Ishikawa (cell line): ENCODE results near the gene GAA.

ENCODE experiments used
- CEBPB ChIP-seq: IDR thresholded peaks from 2 replicates; pipeline ENCODE4 v1.6.1; 2012
- CREB1 ChIP-seq: IDR thresholded peaks from 2 replicates; pipeline ENCODE4 v1.6.1; 2012; ENCODE audit warnings: low read depth
- EGR1 ChIP-seq: IDR thresholded peaks from 2 replicates; pipeline ENCODE4 v1.6.1; 2012
- EP300 ChIP-seq: IDR thresholded peaks from 2 replicates; pipeline ENCODE4 v1.6.1; 2012; ENCODE audit warnings: borderline replicate concordance
- FOXM1 ChIP-seq: IDR thresholded peaks from 2 replicates; pipeline ENCODE4 v1.6.1; 2012; ENCODE audit warnings: low read depth, borderline replicate concordance
- NFIC ChIP-seq: IDR thresholded peaks from 2 replicates; pipeline ENCODE4 v1.6.1; 2012
- RAD21 ChIP-seq: IDR thresholded peaks from 2 replicates; pipeline ENCODE4 v1.6.1; 2012; ENCODE audit warnings: low read depth
- TAF1 ChIP-seq: IDR thresholded peaks from 2 replicates; pipeline ENCODE4 v1.6.1; 2012; ENCODE audit warnings: low read depth, mild to moderate bottlenecking
- TCF12 ChIP-seq: IDR thresholded peaks from 2 replicates; pipeline ENCODE4 v1.6.1; 2012; ENCODE audit warnings: low read depth
- TEAD4 ChIP-seq: IDR thresholded peaks from 2 replicates; pipeline ENCODE4 v1.6.1; 2012
- YY1 ChIP-seq: IDR thresholded peaks from 2 replicates; pipeline ENCODE4 v1.6.1; 2012; ENCODE audit warnings: low read depth
- ZBTB7A ChIP-seq: IDR thresholded peaks from 2 replicates; pipeline ENCODE4 v1.6.1; 2012; ENCODE audit warnings: low read depth
- TF ChIP-seq, protein P1 (sequence below): IDR thresholded peaks from 2 replicates; pipeline ENCODE4 v1.6.1; 2012
- TF ChIP-seq, protein P2 (sequence below): IDR thresholded peaks from 2 replicates; pipeline ENCODE4 v1.6.1; 2012; ENCODE audit warnings: low read depth, mild to moderate bottlenecking
- TF ChIP-seq, protein P3 (sequence below): IDR thresholded peaks from 2 replicates; pipeline ENCODE4 v1.6.1; 2012

Gene GAA

DNA sequence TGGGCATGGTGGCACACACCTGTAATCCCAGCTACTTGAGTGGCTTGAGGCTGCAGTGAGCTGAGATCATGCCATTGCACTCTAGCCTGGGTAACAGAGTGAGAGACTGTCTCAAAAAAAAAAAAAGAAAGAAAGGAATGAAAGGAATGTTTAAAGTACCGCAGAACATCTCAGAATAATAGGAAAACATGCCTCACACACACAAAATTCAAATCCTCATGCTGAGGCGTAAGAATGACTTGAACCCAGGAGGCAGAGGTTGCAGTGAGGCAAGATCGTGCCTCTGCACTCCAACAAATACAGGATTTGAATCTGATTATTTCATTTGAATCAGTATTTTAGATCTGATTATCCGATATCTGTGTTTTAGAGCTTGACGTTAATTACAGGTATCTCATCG lies 21.3 kb upstream of the GAA start:
- TF ChIP-seq NFIC: no peak
- TF ChIP-seq, protein P1, sequence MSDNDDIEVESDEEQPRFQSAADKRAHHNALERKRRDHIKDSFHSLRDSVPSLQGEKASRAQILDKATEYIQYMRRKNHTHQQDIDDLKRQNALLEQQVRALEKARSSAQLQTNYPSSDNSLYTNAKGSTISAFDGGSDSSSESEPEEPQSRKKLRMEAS: no peak
- no peak for TF ChIP-seq TCF12
- peak; percentile 30; the same call in 1 of the 2 replicates for TF ChIP-seq TEAD4
- TF ChIP-seq, protein P2, sequence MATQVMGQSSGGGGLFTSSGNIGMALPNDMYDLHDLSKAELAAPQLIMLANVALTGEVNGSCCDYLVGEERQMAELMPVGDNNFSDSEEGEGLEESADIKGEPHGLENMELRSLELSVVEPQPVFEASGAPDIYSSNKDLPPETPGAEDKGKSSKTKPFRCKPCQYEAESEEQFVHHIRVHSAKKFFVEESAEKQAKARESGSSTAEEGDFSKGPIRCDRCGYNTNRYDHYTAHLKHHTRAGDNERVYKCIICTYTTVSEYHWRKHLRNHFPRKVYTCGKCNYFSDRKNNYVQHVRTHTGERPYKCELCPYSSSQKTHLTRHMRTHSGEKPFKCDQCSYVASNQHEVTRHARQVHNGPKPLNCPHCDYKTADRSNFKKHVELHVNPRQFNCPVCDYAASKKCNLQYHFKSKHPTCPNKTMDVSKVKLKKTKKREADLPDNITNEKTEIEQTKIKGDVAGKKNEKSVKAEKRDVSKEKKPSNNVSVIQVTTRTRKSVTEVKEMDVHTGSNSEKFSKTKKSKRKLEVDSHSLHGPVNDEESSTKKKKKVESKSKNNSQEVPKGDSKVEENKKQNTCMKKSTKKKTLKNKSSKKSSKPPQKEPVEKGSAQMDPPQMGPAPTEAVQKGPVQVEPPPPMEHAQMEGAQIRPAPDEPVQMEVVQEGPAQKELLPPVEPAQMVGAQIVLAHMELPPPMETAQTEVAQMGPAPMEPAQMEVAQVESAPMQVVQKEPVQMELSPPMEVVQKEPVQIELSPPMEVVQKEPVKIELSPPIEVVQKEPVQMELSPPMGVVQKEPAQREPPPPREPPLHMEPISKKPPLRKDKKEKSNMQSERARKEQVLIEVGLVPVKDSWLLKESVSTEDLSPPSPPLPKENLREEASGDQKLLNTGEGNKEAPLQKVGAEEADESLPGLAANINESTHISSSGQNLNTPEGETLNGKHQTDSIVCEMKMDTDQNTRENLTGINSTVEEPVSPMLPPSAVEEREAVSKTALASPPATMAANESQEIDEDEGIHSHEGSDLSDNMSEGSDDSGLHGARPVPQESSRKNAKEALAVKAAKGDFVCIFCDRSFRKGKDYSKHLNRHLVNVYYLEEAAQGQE: no peak
- no peak for TF ChIP-seq CREB1

DNA sequence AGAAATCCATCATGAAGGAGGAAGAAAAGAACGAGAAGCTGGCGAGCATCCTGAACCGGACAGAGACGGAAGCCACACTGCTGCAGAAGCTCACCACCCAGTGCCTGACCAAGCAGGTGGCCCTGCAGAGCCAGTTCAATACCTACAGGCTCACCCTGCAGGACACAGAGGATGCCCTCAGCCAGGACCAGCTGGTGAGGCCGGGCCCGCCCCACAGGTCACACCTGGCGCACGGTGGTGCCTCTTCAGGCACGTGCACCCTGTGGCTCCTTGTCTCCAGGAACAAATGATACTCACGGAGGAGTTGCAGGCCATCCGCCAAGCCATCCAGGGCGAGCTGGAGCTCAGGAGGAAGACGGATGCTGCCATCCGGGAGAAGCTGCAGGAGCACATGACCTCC lies 19.8 kb upstream of the GAA start:
- no peak for TF ChIP-seq CREB1
- TF ChIP-seq, protein P2: no peak
- no peak for TF ChIP-seq TEAD4
- TF ChIP-seq FOXM1: no peak
- no peak for TF ChIP-seq RAD21
- TF ChIP-seq, protein P3, sequence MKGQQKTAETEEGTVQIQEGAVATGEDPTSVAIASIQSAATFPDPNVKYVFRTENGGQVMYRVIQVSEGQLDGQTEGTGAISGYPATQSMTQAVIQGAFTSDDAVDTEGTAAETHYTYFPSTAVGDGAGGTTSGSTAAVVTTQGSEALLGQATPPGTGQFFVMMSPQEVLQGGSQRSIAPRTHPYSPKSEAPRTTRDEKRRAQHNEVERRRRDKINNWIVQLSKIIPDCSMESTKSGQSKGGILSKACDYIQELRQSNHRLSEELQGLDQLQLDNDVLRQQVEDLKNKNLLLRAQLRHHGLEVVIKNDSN: no peak
- no peak for TF ChIP-seq TAF1
- TF ChIP-seq CEBPB: no peak
- no peak for TF ChIP-seq ZBTB7A
- no peak for TF ChIP-seq NFIC

DNA sequence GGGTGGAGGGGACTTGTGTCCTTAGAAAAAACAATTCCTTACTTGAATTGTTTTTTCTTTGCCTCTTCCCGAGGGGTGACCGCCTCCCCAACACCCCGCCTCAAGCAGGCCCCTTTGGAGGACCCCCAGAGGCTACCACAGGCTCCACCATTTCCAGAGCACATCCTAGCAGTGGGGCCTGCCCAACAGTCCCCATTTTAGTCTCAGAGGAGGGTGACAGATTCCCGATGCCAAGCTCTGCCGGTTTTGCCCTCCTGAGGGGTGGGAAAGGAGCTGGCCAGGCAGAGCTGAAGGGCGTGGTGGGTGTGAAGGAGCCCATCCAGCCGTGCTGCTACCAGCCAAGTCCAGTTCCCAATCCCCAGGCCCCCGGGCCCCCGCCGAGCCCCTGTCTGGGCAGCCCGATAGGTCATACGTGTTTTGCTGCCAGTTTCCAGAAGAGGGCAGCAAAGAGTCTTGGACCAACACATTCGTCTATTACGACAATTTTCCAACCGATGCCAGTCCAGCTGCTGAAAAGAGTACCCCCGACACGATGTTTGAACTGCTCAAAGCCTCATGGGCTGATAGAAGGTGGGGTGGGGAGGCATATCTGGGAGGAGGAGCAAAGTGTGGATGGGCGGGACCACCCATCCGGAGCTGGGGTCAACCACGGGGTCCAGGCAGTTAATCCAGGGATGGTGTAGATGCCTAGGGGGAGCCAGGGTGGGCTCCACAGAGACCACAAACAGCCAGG lies 18.8 kb upstream of the GAA start:
- TF ChIP-seq RAD21: peak; percentile 84
- no peak for TF ChIP-seq FOXM1
- TF ChIP-seq NFIC: no peak
- TF ChIP-seq ZBTB7A: peak; percentile 78; the same call in 1 of the 2 replicates

DNA sequence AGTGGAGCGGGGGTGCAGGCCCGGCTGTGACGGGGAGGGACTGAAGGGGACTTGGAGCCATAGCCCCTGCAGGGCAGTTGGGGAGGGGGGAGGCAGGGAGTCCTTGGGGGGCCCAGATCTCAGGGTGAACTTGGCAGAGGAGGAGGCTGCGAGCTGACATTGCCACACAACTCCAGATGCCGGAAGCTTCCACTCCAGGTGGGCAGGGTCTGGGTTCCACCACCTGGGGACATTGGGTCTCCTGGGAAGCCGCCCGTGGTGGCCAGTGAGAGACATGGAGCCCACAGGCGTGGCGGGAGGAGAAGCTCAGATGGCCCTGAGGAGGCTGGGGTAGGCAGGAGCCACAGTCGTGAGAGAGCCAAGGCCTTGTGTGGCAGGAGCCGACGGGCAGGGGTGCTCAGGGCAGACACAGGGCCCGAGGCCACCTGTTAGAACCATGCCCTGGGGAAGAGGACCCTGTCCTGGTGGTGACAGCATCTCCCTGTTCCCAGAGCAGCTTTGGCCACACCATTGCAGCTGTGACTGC lies 18.2 kb upstream of the GAA start:
- no peak for TF ChIP-seq TCF12
- no peak for TF ChIP-seq RAD21
- no peak for TF ChIP-seq CEBPB
- TF ChIP-seq TAF1: no peak
- TF ChIP-seq EP300: no peak

DNA sequence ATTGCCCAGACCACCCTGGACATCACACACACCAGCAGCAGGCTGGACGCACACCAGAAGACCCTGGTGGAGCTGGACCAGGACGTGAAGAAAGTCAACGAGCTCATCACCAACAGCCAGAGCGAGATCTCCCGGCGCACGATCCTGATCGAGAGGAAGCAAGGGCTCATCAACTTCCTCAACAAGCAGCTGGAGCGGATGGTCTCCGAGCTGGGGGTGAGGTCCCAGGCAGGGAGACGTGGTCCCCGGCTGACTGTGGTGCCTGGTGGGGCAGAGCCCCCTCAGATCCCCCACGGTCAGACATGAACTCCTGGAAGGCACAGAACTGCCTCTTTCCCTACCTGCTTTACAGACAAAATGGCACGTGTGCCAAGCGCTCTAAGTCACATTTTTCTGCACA lies 16.6 kb upstream of the GAA start:
- TF ChIP-seq CEBPB (no peak), CREB1 (no peak), NFIC (no peak), TEAD4 (no peak), TCF12 (no peak), YY1 (no peak), EGR1 (no peak), EP300 (no peak), TAF1 (no peak), FOXM1 (no peak), RAD21 (no peak), ZBTB7A (no peak)
- TF ChIP-seq, protein P2: no peak
- TF ChIP-seq, protein P3: no peak
- TF ChIP-seq, protein P1: no peak
